Gastroesophageal sphincter (tissue), 4 donors: ENCODE data around the gene ACCSL. TPM values are rescaled to one million over a fixed set of nuclear protein-coding genes. Genes with fewer than 3 reads are reported as not detected.

ENCODE experiments used
- ATAC-seq: fragments of 150-250 bp; one replicate; pipeline ENCODE4 v1.9.1; 2016; ENCODE audit warnings: mild to moderate bottlenecking, moderate library complexity
- H3K27ac ChIP-seq, 4 donors: fragments of 200-600 bp; sonication (generic) in 3 of 4; 1 replicate in 3 of 4; 2 replicates in 1 of 4; pipeline ENCODE4 v1.5.1; 2016 to 2019
- H3K27me3 ChIP-seq: fragments of 200-600 bp; sonication (generic); one replicate; pipeline ENCODE4 v1.5.1; 2019
- H3K36me3 ChIP-seq, 2 donors: fragments of 200-600 bp; sonication (generic); one replicate each; pipeline ENCODE4 v1.5.1; 2019; ENCODE audit warnings: control low read depth in 1 of 2
- H3K4me1 ChIP-seq, 3 donors: fragments of 200-600 bp; sonication (generic); 1 replicate in 2 of 3; 2 replicates in 1 of 3; pipeline ENCODE4 v1.5.1; 2016 to 2019; ENCODE audit warnings: control low read depth in 2 of 3
- H3K4me3 ChIP-seq, 2 donors: fragments of 200-600 bp; sonication (generic); one replicate each; pipeline ENCODE4 v1.5.1; 2019; ENCODE audit warnings: mild to moderate bottlenecking in 1 of 2, moderate library complexity in 1 of 2
- H3K9me3 ChIP-seq, 3 donors: fragments of 200-600 bp; sonication (generic); one replicate each; pipeline ENCODE4 v1.5.1; 2017 to 2019; ENCODE audit warnings: control low read depth in 2 of 3
- CTCF ChIP-seq, 4 experiments: fragments of 200-600 bp in 2 of 4; fragments of 450-650 bp in 2 of 4; sonication (generic) in 1 of 4; IDR thresholded peaks; one replicate each; pipeline ENCODE4 v1.5.1; 2017 to 2019; ENCODE audit warnings: antibody characterized with exemption in 4 of 4, mild to moderate bottlenecking in 2 of 4, moderate library complexity in 2 of 4
- EP300 ChIP-seq: sonication (generic); formaldehyde crosslinking; IDR thresholded peaks from one replicate; pipeline ENCODE4 v1.6.1; 2017; ENCODE audit warnings: antibody characterized with exemption, mild to moderate bottlenecking
- POLR2A ChIP-seq, 2 donors: fragments of 450-650 bp; IDR thresholded peaks; one replicate each; pipeline ENCODE4 v1.6.1; 2017; ENCODE audit warnings: antibody characterized with exemption in 2 of 2, mild to moderate bottlenecking in 2 of 2, moderate library complexity in 1 of 2
- POLR2AphosphoS5 ChIP-seq: sonication (generic); formaldehyde crosslinking; IDR thresholded peaks from one replicate; pipeline ENCODE4 v1.6.1; 2017; ENCODE audit warnings: antibody characterized with exemption
- WGBS, 2 donors: methylation state at CpG; one replicate each; pipeline ENCODE4 v1.1.5; 2018; ENCODE audit warnings: low coverage in 1 of 2; 5-methylcytosine and 5-hydroxymethylcytosine counted together
- total RNA-seq, 4 donors: library from RNA; depleted of rRNA; stranded (reverse); fragments of >200 nt; gene quantifications; one replicate each; pipeline ENCODE4 v1.1.0, GENCODE V29; 2016

The ACCSL gene
- total RNA-seq, 4 donors from 2014 or later, result not detected

DNA sequence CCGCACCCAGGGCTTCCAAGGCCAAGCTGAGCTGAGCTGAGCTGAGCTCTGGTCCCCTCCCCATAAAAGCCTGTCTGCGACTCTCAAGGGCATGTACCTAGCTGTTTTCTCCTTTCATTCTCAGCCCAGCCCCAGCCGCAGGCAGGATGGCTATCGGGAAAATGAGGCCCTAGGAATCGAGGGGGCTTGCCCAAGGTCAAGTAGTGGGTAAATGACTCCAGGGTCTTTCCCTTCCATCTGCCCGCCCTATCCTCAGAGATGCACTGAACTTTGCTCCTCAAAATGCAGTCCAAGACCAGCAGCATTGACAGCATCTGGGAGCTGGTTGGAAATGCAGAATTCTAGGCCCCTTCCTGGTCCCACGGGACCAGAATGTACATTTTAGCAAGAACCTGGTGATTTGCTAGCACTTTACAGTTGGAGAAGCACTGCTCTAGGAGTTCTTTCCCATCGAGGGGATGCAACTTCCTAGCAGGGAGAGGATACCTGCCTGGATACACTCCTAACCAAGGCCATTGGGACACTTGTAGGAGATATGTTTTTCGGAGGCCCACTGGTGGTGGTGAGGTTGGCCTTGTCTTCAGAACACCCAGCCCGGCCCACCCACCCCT lies 43.2 kb upstream of the ACCSL start:
- Histone ChIP-seq H3K36me3 (no peaks in the 10 kb centered on the region), H3K9me3 (no peaks in the 10 kb centered on the region), H3K27me3 (no peaks in the 10 kb centered on the region), H3K27ac (no peak overlapping the region), H3K4me3 (no peak overlapping the region), H3K4me1 (no peaks in the 10 kb centered on the region)
- ATAC-seq, result no peak
- TF ChIP-seq POLR2A (IDR thresholded peaks at IDR 0.05), result no peak
- TF ChIP-seq CTCF (IDR thresholded peaks at IDR 0.05), result no peak
- no peak for TF ChIP-seq EP300
- no peak for TF ChIP-seq POLR2AphosphoS5
- WGBS, 2 donors, result 85 to 94% methylated on average over 3 to 5 of the region's 10 CpGs

GRCh38 chr11:44005063-44005701 lies 42.6 kb upstream of the ACCSL start:
- 65% methylated on average over 4 of the region's 14 CpGs; no CpG with 5 or more reads in 1 of the 2 donors for WGBS, 2 donors
- H3K4me3 ChIP-seq, result no peak overlapping the region
- ATAC-seq, result no peak
- H3K36me3 ChIP-seq, result no peaks in the 10 kb centered on the region
- no peaks in the 10 kb centered on the region for H3K4me1 ChIP-seq
- TF ChIP-seq EP300 (no peak), CTCF (IDR thresholded peaks at IDR 0.05) (no peak), POLR2A (IDR thresholded peaks at IDR 0.05) (no peak), POLR2AphosphoS5 (no peak)
- H3K27ac ChIP-seq, result no peak overlapping the region
- H3K27me3 ChIP-seq, result no peaks in the 10 kb centered on the region
- H3K9me3 ChIP-seq, result no peaks in the 10 kb centered on the region

DNA sequence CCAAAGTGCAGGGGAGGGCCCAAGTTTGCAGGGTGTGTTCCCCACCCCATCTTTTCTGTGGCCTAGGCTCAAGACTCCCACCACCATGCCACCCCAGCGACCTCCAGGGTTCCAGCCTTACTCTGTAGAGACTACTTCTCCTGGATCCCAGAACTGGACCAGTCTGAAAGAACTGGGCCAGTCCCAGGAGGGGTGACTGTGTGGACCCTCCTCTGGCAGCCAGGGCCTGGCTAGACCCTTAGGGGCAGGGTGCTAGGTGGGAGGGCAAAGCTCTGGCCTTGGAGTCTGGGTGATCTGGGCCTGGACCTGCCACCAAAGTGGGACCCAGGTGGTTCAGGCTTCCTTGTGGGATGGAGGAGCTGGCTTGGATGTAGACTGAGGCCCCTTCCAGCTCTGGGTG lies 41.8 kb upstream of the ACCSL start:
- peak; percentile 23 for ATAC-seq
- Histone ChIP-seq H3K9me3 (no peaks in the 10 kb centered on the region), H3K27ac (no peak overlapping the region), H3K4me3 (no peak overlapping the region), H3K4me1 (no peaks in the 10 kb centered on the region), H3K36me3 (no peaks in the 10 kb centered on the region), H3K27me3 (no peaks in the 10 kb centered on the region)
- TF ChIP-seq CTCF (IDR thresholded peaks at IDR 0.05) (no peak), EP300 (no peak), POLR2A (IDR thresholded peaks at IDR 0.05) (no peak), POLR2AphosphoS5 (no peak)
- WGBS, 2 donors, result no CpG with 5 or more reads among the region's 1 CpG

DNA sequence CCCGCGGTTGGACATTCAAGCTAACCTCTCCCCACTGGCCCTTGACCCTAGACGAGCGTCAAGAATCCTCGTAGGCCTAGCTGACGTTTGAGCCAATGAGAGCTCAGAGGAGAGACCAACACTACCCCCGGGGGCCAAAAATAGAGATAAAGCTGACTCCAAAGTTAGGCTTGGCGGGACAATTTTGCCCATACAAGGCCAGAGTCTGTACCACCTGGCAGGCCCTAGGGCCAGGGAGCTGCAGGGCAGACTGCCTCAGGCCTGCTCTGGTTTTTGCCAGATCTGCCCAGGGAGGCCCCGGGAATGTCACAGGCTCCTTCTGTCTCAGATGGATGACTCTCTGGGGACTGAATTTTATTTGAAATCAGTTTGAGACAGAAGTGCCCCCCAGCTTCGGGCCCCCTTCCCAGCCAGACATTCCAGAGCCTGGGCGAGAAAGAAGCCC lies 40.8 kb upstream of the ACCSL start:
- no CpG with 5 or more reads among the region's 11 CpGs for WGBS, 2 donors
- Histone ChIP-seq H3K9me3 (no peaks in the 10 kb centered on the region), H3K4me3 (no peak overlapping the region), H3K36me3 (no peaks in the 10 kb centered on the region), H3K27me3 (no peaks in the 10 kb centered on the region), H3K4me1 (no peaks in the 10 kb centered on the region), H3K27ac (peak overlapping the region in 3 of 4 donors; percentile 17 to 35 (median 31))
- ATAC-seq, result peak; percentile 39
- TF ChIP-seq EP300, result no peak
- TF ChIP-seq POLR2AphosphoS5, result no peak
- TF ChIP-seq POLR2A (IDR thresholded peaks at IDR 0.05), result no peak
- no peak for TF ChIP-seq CTCF (IDR thresholded peaks at IDR 0.05)
